GM03348 (cell line): Measurements from ENCODE around the gene A4GALT.

Source experiments
- DNase-seq: peaks from one replicate; pipeline ENCODE4 v3.0.0; 2012; ENCODE audit warnings: low spot score

Gene A4GALT

GRCh38 chr22:42700901-42701300 lies 19.8 kb downstream of the A4GALT start:
- no peak for DNase-seq

GRCh38 chr22:42700355-42700754 lies 20.3 kb downstream of the A4GALT start:
- DNase-seq: no peak

- no peak for DNase-seq
Observed at GRCh38 chr22:42699976-42700352, 20.7 kb downstream of the A4GALT start.

DNA sequence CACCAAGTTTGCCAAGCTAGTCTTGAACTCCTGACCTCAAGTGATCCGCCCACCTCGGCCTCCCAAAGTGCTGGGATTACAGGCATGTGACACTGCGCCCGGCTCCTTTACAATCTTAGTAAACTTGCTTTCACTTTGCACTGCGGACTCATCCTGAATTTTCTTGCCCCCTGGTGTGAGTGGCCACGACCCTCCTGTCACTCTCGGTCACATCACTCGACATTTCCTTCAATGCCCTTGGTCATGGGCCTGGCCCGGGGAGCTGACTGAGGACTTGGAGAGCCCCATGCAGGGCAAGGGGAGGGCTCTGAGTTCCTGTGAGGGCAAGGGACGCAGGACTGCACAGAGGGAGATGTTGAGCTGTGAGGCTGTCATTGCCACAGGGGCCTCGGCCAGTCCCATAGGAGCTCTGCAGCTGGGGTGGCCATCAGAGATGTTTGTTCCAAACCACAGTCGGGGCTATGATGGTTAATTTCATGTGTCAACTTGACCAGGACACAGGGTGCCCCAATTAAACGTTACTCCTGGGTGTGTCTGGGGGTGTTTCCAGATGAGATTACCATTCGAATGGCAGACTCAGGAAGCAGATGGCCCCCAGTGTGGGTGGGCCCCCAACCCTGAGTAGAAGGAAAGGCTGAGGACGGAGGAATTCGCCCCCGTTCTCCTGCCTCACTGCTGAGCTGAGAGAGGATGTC lies 21.2 kb downstream of the A4GALT start:
- DNase-seq: no peak

DNA sequence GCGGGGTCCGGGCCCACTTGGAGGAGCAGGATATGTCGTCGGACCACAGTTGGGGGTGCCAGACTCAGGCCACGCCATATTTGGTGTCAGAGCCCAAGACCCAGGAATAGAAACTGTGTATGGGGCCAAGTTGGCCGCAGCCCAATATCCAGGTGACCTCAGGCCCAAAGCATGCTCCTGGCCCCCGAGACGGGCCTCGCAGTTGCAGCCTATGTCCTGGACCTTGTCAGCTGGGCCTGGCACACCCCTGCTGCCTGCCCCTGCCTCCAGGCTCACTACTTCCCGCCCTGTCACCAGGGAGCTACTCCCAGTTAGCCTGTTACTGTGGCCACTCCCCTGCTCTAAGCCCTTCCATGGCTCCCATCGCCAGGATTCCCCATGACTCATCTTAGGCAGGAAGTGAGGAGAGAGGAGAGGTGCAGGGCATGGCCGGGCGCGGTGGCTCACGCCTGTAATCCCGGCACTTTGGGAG lies 23.1 kb downstream of the A4GALT start:
- peak; percentile 66 for DNase-seq

DNA sequence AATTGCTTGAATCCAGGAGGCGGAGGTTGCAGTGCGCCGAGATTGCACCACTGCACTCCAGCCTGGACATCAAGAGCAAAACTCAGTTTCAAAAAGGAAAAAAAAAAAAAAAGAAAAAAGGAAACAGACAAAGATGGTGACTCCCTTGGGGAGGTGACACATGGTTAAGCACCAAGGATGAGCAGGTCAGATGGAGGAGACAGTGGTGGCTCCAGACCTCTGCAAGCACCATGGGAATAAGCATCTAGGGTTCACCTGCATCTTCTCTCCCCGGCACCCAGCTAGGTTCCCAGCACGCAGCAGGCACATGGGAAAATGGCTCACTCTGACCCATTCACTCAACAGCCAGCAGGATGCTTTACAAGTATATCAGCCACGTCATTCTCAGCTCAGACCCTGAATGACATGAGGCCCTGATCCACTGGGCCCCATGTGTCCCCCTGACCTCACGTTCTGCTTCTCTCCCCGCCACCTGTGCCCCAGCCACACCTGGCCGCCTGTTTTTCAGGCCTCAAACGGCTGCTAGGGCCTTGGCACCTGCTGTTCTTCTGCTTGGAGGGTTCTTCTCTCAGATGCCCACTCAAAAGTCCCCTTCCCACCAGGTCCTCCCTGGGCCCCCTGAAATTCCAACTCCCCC lies 24.2 kb downstream of the A4GALT start:
- no peak for DNase-seq

- DNase-seq: no peak
Observed at GRCh38 chr22:42695294-42695693, 25.4 kb downstream of the A4GALT start.

- DNase-seq: no peak
Observed at GRCh38 chr22:42693763-42694683, 26.6 kb downstream of the A4GALT start.

- DNase-seq: peak; percentile 1
Observed at GRCh38 chr22:42693055-42693762, 27.5 kb downstream of the A4GALT start.

DNA sequence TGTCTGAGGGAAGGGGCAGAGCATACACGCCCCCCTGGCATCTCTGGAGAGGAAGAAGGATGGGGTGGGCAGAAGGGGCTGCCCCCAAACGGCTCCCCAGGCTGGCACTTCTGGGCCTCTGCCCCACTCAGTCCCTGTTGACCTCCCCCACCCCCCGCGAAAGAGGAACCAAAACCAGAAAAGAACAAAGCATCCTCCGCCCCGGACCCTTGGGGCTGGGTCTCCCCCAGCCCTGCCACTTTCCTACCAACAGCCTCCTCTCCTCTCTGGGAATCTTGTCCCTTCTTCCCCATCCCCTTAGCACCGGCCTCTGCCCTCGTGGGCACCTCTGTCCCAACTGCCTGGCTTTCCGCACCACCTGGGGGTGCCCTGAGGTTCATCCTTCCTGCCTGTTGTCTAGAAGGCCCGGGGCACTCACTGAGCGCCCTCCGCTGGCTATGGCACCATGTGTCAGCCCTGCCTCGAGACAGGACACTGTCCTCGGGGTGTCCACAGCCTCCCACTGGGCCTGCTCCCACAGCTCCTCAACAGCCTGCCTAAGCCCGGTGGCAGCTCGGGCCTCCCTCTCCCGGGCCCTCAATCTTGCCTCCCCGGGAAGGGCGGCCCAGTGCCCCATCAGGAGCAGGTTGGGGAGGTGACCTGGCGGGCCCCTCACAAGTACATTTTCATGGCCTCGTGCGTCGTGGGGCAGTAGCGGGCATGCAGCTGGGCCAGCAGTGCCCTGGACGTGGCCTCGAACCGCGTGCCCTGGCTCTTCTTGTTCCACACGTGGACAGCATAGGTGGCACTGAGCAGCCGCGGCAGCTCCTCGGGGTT lies 28.2 kb downstream of the A4GALT start:
- no peak for DNase-seq

GRCh38 chr22:42691440-42691839 lies 29.2 kb downstream of the A4GALT start:
- DNase-seq: peak; percentile 3

GRCh38 chr22:42688241-42689211 lies 32.1 kb downstream of the A4GALT start:
- DNase-seq: peak; percentile 93

GRCh38 chr22:42686756-42687491 lies 33.7 kb downstream of the A4GALT start:
- DNase-seq: no peak

- peak; percentile 31 for DNase-seq
Observed at GRCh38 chr22:42685941-42686653, 34.6 kb downstream of the A4GALT start.

DNA sequence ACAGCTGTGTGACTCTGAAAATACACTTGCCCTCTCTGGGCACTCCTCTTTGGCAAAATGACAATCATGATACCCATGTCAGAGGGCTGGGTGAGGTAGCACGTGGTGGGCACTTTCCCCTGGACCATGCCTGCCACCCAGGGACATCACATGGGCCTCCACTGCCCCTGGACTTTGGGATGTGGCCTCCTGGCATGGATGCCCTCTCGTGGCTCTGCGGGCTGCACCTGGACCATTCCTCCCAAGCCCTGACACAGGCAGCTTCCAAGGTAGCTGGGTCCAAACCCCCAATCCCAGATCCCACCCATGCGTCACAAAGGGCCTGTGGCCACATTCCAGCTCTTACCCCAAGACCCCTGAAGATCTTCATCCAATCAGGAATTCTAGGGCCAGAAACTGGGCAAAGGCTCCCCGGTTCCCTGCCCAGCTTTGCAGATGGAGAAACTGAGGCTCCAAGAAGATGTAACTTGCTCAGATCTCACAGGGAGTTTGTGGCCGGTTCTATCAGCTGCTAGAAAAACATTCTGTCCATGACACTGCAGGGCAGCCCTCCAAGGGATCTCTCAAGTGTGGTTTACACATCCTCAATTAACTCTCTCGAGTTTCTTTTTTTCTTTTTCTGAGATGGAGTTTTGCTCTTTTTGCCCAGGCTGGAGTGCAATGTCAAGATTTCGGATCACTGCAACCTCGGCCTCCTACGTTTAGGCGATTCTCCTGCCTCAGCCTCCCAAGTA lies 36.0 kb downstream of the A4GALT start:
- DNase-seq: peak; percentile 24

- DNase-seq: peak; percentile 77
Observed at GRCh38 chr22:42683578-42684283, 36.9 kb downstream of the A4GALT start.
